ENCODE measurements around the gene NDFIP2.
A peak's percentile ranks its signal among the peaks of the same experiment; 100 is the strongest.

- TF ChIP-seq CTCF (conservative IDR thresholded peaks at IDR 0.05; ENCODE audit: low read length) (peak; percentile 41; the same call in 1 of the 2 replicates), EZH2phosphoT487 (IDR thresholded peaks at IDR 0.05; ENCODE audit: borderline replicate concordance, low read depth, low read length) (no peak)
These were observed 67.9 kb downstream of the NDFIP2 start for GRCh38 chr13:79548902-79549301.

Data from OCI-LY7 (cell line).